Activated naive CD8-positive, alpha-beta T cell (primary cell): Measurements from ENCODE around the gene IQGAP2.

Experiments
- H3K27ac Mint-ChIP-seq: one replicate; pipeline ENCODE4 v1.8.0; 2021; ENCODE audit warnings: mixed read lengths
- H3K27me3 Mint-ChIP-seq: one replicate; pipeline ENCODE4 v1.8.0; 2021; ENCODE audit warnings: mixed read lengths
- H3K36me3 Mint-ChIP-seq: one replicate; pipeline ENCODE4 v1.8.0; 2021; ENCODE audit warnings: mixed read lengths
- H3K4me1 Mint-ChIP-seq: one replicate; pipeline ENCODE4 v1.8.0; 2021; ENCODE audit warnings: low read depth, mixed read lengths
- H3K4me3 Mint-ChIP-seq: one replicate; pipeline ENCODE4 v1.8.0; 2021; ENCODE audit warnings: mild to moderate bottlenecking, mixed read lengths
- H3K9me3 Mint-ChIP-seq: one replicate; pipeline ENCODE4 v1.8.0; 2021; ENCODE audit warnings: low read depth, mixed read lengths

Gene IQGAP2

DNA sequence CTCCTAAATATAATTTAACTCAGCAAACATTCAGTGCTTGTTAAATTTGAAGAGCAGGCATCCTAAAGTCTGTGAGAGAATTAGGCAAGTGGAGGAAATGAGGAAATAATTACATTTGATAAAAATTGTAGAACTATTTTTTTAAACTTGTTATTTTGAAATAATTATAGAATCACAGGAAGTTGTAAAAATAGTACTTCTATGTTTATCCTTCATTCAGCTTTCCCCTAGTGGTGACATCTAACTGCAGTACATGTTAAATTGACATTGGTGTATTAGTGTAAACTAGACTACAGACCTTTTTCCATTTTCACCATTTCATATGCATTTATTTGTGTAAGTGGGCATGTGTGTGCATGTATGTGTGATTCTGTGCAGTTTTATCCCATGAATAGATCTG lies 168.5 kb downstream of the IQGAP2 start:
- H3K27me3 Mint-ChIP-seq, result no peaks in the 10 kb centered on the region
- H3K36me3 Mint-ChIP-seq, result peaks cover 15% of the 10 kb centered on the region
- no peaks in the 10 kb centered on the region for H3K9me3 Mint-ChIP-seq
- no peak overlapping the region for H3K4me3 Mint-ChIP-seq
- no peak overlapping the region for H3K27ac Mint-ChIP-seq
- H3K4me1 Mint-ChIP-seq, result peaks cover 2% of the 10 kb centered on the region

DNA sequence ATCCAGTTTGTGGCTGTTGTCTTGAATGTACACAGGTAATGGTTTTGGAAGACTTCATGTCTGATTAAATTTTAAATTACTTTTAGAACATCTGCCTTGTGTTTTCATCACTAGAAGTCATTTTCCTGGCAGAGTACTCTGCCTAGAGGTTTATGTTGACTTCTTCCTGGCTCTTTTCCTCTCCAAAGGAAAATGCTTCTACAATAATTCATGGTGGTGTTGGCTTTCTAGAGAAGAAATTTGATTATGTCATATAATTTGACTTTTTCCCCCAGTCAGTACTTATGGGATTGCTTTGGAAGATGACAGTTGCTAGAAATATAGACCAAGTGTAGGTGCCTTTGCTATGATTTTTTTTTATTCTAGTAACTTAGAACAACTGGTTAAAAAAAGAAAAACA lies 173.4 kb downstream of the IQGAP2 start:
- Mint-ChIP-seq H3K9me3 (no peaks in the 10 kb centered on the region), H3K36me3 (peaks cover 8% of the 10 kb centered on the region), H3K4me1 (peaks cover 5% of the 10 kb centered on the region), H3K4me3 (no peak overlapping the region), H3K27me3 (no peaks in the 10 kb centered on the region), H3K27ac (no peak overlapping the region)

- Mint-ChIP-seq H3K4me1 (peaks cover 9% of the 10 kb centered on the region), H3K4me3 (no peak overlapping the region), H3K9me3 (no peaks in the 10 kb centered on the region)
Observed at GRCh38 chr5:76576996-76577395, 173.9 kb downstream of the IQGAP2 start.

GRCh38 chr5:76579166-76579937 lies 176.3 kb downstream of the IQGAP2 start:
- no peak overlapping the region for H3K27ac Mint-ChIP-seq
- H3K36me3 Mint-ChIP-seq, result peaks cover 3% of the 10 kb centered on the region
- no peak overlapping the region for H3K4me3 Mint-ChIP-seq
- no peaks in the 10 kb centered on the region for H3K9me3 Mint-ChIP-seq
- peaks cover 16% of the 10 kb centered on the region for H3K4me1 Mint-ChIP-seq
- no peaks in the 10 kb centered on the region for H3K27me3 Mint-ChIP-seq

More at GRCh38 chr5:76576996-76577395, 173.9 kb downstream of the IQGAP2 start:
- Mint-ChIP-seq H3K36me3 (peaks cover 5% of the 10 kb centered on the region), H3K27me3 (no peaks in the 10 kb centered on the region), H3K27ac (no peak overlapping the region)

DNA sequence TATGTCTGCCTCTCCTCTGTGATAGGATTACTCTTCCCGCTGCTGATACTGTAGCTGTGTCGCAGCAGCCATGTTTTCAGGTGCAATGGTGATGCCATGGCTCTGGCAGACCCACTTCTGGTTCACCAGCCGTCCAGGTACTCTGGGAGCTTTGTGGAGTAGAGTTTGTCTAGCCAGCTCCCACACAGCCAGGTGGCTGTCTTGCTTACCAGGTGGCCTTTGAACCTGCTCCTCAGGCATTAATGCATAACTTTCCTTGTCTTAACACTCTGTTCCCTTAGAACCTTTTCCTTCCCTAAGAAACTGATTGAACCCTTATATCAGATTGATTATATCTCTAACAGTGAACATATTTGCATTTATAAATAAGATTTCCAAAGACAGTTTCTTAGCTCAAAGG lies 177.9 kb downstream of the IQGAP2 start:
- H3K4me1 Mint-ChIP-seq, result peaks cover 16% of the 10 kb centered on the region
- no peak overlapping the region for H3K27ac Mint-ChIP-seq
- H3K36me3 Mint-ChIP-seq, result peaks cover 3% of the 10 kb centered on the region
- no peaks in the 10 kb centered on the region for H3K27me3 Mint-ChIP-seq
- H3K4me3 Mint-ChIP-seq, result no peak overlapping the region
- H3K9me3 Mint-ChIP-seq, result no peaks in the 10 kb centered on the region

- H3K4me3 Mint-ChIP-seq, result no peak overlapping the region
- H3K27ac Mint-ChIP-seq, result peak overlapping the region; percentile 82
- H3K4me1 Mint-ChIP-seq, result peaks cover 16% of the 10 kb centered on the region
- H3K27me3 Mint-ChIP-seq, result no peaks in the 10 kb centered on the region
- H3K9me3 Mint-ChIP-seq, result no peaks in the 10 kb centered on the region
- peaks cover 3% of the 10 kb centered on the region for H3K36me3 Mint-ChIP-seq
Observed at GRCh38 chr5:76582230-76583162, 179.4 kb downstream of the IQGAP2 start.

GRCh38 chr5:76583163-76584047 lies 180.3 kb downstream of the IQGAP2 start:
- Mint-ChIP-seq H3K36me3 (peaks cover 3% of the 10 kb centered on the region), H3K4me1 (peaks cover 14% of the 10 kb centered on the region), H3K27ac (peak overlapping the region; percentile 82), H3K27me3 (no peaks in the 10 kb centered on the region), H3K9me3 (no peaks in the 10 kb centered on the region), H3K4me3 (no peak overlapping the region)

DNA sequence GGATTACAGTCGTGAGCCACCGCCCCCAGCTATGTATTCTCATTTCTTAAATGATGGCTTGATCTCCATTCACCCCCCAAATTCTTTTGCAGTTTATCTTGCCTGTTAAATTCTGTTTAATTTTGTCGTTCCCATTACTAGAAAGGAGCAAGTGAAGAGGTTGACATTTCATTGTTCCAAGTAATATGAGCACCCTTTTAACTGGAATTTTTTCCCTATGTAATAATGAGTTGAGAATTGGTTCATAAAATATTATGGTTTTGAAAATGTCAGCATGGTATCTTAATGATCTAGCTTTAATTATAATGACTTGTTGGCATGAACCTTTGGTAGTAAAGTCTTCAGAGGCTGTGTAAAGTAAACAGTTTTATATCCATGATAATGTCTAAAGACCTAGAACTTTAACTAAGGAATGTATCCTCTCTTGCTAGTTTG lies 182.7 kb downstream of the IQGAP2 start:
- Mint-ChIP-seq H3K27me3 (no peaks in the 10 kb centered on the region), H3K9me3 (no peaks in the 10 kb centered on the region), H3K27ac (no peak overlapping the region), H3K36me3 (peaks cover 9% of the 10 kb centered on the region), H3K4me1 (peaks cover 14% of the 10 kb centered on the region), H3K4me3 (no peak overlapping the region)

DNA sequence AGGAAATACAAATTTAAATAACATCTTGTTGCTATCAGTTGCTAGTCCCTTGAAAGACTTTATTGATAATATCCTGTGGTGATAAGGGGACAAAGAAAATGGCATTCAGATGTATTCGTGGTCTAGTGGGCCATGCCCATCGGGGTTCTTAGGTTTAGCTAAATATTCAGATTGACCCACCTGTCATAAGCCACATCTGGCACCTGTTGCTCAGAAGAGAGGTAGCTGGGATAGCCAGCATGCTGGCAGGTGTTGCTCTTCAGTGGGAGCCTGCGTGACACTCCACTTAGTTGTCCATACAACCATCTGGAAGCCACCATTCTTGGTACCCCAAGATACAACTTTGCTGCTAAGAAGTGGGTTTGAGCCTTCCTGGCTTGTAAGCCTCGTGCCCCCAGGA lies 183.4 kb downstream of the IQGAP2 start:
- Mint-ChIP-seq H3K27me3 (no peaks in the 10 kb centered on the region), H3K27ac (no peak overlapping the region), H3K4me3 (no peak overlapping the region), H3K4me1 (peaks cover 12% of the 10 kb centered on the region), H3K9me3 (no peaks in the 10 kb centered on the region), H3K36me3 (peaks cover 14% of the 10 kb centered on the region)

DNA sequence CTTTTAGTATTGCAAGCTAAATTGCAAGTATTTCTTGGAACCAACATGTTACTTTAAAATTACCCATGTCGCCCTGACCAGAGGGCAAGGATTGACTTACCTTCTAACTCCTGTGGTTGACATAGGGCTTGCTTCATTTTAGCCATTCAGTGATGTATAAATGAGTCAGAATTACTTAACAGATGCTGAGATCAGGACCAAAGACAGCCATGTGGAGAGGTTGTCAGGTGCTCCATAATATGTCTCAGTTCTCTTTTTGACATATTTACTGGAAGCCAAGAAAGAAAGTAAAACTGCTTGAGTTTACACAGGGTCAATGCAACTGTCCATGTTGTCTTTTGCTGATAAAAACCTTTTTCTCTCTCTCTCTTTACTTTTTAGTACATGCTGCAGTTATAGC lies 186.9 kb downstream of the IQGAP2 start:
- H3K4me3 Mint-ChIP-seq, result no peak overlapping the region
- H3K36me3 Mint-ChIP-seq, result peaks cover 26% of the 10 kb centered on the region
- H3K27ac Mint-ChIP-seq, result no peak overlapping the region
- H3K27me3 Mint-ChIP-seq, result no peaks in the 10 kb centered on the region
- no peaks in the 10 kb centered on the region for H3K4me1 Mint-ChIP-seq
- H3K9me3 Mint-ChIP-seq, result no peaks in the 10 kb centered on the region

- Mint-ChIP-seq H3K4me1 (no peaks in the 10 kb centered on the region), H3K27ac (no peak overlapping the region), H3K27me3 (no peaks in the 10 kb centered on the region), H3K9me3 (no peaks in the 10 kb centered on the region), H3K36me3 (peaks cover 26% of the 10 kb centered on the region), H3K4me3 (no peak overlapping the region)
Observed at GRCh38 chr5:76591366-76591765, 188.3 kb downstream of the IQGAP2 start.

DNA sequence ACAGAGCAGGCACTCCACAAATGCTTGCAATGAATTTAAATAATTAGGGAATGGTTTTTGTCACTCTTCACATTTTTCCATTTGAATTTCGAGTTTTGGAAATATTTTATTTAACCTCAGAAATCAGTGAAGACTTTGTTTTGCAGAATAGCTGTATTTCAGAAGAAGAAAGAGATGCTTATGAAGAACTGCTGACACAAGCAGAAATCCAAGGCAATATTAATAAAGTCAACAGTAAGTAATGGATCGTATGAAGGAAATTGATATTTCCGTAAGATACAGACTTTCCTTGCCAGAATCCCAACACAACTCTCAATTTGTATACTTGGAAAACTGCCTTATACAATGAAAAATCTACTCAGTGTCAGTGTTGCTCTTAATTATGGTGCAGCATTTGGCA lies 189.6 kb downstream of the IQGAP2 start:
- Mint-ChIP-seq H3K27me3 (no peaks in the 10 kb centered on the region), H3K36me3 (peaks cover 26% of the 10 kb centered on the region), H3K27ac (no peak overlapping the region), H3K4me1 (no peaks in the 10 kb centered on the region), H3K4me3 (no peak overlapping the region), H3K9me3 (no peaks in the 10 kb centered on the region)

GRCh38 chr5:76594107-76594506 lies 191.0 kb downstream of the IQGAP2 start:
- Mint-ChIP-seq H3K4me1 (no peaks in the 10 kb centered on the region), H3K4me3 (no peak overlapping the region), H3K36me3 (peaks cover 26% of the 10 kb centered on the region), H3K27me3 (no peaks in the 10 kb centered on the region), H3K27ac (no peak overlapping the region), H3K9me3 (no peaks in the 10 kb centered on the region)

- H3K4me1 Mint-ChIP-seq, result no peaks in the 10 kb centered on the region
- no peak overlapping the region for H3K27ac Mint-ChIP-seq
- H3K4me3 Mint-ChIP-seq, result no peak overlapping the region
Observed at GRCh38 chr5:76595755-76596481, 192.8 kb downstream of the IQGAP2 start.

More at GRCh38 chr5:76595755-76596481, 192.8 kb downstream of the IQGAP2 start:
- no peaks in the 10 kb centered on the region for H3K9me3 Mint-ChIP-seq
- no peaks in the 10 kb centered on the region for H3K27me3 Mint-ChIP-seq
- peaks cover 18% of the 10 kb centered on the region for H3K36me3 Mint-ChIP-seq
